Fibroblast of skin of left quadriceps (primary cell): ENCODE data around the gene BACE2.
"Not testable (repeated sequence)": the region's sequence is repeated elsewhere in the genome, so short reads cannot be mapped to it uniquely, and the experiment has no call there.

Experiments
- DNase-seq, 2 experiments: peaks; one replicate each; pipeline ENCODE4 v3.0.0-alpha.2; 2013; ENCODE audit warnings: low read depth in 2 of 2

The BACE2 gene

DNA sequence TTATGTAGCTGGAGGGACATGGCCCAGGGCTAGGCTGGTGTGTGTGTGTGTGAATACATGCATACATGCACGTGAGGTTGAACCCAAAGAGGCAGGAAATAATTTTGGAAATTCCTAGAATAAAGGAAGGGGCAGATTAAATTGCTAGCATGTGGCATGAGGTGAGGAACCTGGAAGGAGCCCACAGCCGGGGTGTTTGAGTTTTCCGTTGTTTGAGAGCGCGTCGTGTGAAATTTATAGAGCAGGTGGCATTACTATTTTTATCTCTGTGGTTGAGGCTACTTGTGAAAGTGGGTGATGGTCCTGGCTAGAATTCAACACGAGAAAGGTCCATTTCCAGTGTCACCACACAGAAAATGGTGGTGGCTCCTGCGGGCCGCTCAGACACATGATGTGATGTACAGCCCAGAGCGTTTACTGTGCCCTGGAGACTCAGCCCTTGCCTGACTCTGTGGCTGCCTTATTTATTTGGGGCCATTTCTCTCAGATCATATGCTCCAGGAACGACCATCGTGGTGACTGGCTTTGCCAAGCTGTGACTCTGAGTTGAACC, 48.0 kb downstream of the BACE2 start:
- DNase-seq: no peak

DNA sequence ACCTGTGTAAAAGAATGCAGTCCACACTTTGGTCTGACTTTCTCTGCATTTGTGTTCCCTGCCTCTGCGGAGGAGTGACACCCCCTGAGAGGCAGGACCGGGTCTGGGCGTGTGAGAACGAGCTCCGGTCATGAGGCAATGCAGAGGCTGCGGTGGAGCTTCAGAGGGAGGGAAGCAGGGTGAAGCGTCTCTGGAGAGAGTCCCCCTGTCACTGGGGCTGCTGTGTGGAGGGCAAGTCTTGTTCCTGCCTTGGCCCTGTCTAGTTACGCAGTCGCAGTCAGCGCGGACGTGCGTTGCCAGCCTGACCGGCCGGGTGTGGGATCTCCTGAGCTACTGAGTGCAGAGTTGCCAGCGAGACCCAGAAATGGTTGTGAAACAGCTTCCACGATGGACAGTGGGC, 48.5 kb downstream of the BACE2 start:
- no peak for DNase-seq

DNA sequence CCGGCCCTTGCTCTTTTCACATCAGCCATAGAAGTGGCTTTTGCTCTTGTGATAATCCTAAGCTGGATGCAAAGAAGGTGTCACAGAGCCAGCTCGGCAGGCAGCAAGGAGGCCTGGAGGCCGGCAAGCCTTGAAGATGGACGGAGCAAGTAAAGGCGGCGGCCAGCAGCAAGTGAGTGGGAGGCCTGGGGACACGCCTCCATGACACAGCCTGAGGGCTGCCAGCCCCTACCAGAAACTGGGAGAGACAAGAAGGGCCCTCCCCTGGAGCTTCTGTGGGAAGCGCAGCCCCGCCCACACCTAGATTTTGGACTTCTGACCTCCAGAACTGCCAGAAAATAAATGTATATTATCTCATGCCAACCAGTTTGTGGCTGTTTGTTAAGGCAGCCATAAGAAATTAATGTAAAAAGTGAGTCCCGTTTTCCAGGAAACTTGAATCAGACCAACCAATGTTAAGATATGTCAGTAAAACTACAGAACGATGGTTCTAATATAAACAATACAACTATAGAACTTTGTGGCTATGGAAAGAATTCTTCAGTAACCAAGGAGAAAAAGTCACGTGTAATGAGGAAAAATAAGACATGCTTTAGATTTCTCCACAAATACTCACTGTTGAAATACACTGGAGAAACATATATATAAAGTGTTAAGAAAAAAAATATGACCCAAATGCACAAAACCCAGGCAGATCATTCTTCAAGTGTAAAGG, 49.9 kb downstream of the BACE2 start:
- DNase-seq: peak; percentile 42 to 52

DNA sequence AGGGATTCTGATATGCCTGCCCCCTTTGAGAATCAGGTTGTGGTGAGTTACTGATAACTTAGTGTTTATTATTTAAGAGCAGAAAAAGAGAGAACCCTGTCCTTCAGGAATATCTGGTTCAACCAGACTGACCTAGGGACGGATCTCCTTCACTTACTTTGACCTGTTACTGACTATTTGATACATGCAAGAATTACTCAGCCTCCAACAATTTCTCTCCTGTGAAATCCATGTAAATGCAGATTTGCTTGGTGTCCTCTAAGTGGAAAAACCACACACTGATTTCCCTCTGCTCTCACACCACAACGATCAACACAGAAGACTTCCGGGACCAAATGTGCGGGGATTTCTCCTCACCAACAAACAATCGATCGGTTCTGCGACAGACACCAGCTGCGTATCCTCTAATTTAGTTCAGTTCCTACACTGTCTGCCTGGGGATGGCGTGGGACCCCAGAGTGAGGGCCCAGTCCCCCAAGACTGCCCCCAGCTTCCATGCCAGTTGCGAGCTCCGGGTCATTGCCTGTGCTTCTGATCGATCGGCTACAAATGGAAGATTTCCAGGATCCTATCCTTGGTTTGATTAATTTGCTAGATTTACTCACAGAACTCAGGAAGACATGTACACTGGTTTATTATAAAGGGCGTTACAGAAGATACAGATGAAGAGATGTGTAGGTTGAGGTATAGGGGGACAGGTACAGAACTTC, 51.7 kb downstream of the BACE2 start:
- DNase-seq: no peak

DNA sequence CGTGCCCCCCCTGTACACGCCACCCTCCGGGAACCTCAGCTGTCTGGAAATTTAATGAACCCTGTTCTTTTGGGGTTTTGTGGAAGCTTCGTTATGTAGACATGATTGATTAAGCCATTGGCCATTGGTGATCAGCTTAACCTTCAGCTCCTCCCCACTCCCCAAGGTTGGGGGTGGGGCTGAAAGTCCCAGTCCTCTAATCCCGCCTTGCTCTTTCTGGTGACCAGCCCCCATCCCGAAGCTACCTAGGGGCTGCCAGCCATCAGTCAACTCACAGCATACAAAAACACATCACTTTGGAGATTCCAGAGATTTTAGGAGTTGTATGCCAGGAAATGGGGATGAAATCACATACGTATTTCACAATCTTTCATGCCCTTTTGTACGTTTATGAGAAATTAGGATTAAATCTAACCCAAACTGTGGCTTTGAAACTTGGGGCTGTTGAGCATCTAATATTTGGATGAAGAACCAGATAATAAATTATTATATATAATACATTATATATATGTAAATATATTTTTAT, 52.3 kb downstream of the BACE2 start:
- DNase-seq: peak in 1 of 2 experiments; percentile 7

DNA sequence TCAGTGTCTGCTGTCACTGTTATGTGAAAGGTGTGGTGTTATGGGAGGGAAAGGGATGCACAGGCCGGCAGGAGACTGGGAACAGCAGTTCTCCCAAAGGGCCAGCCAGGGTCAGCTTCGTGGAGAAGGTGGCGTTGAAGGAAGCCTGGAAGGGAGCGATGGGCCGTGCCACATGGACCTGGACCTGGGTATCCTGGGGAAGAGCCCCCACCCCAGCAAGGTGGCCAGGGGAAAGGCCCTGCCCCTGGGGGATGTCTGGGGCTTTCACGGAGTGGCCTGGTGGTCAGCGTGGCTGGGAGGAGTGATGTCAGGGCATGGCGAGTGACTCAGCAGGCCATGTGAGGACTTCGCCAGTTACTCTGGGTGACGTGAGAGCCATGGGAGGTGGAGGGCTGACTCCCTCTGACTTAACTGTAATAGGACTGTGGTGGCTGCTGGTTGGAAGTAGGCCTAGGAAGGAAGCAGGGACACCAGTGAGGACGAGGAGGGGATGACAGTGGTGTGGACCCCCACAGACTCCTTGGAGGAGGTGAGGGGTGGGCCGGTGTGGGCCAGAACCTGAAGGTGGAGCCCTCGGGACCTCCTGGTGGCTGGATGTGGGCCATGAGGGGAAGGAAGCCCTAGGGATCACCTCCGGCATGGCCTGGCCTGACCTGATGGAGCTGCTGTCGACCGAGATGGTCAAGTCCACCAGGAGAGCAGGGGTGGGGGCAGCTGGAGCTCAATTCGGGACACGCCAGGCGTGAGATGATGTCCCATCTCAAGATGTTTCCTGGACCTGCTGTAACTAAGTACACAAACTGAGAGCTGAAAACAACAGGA, 54.5 kb downstream of the BACE2 start:
- no peak for DNase-seq

DNA sequence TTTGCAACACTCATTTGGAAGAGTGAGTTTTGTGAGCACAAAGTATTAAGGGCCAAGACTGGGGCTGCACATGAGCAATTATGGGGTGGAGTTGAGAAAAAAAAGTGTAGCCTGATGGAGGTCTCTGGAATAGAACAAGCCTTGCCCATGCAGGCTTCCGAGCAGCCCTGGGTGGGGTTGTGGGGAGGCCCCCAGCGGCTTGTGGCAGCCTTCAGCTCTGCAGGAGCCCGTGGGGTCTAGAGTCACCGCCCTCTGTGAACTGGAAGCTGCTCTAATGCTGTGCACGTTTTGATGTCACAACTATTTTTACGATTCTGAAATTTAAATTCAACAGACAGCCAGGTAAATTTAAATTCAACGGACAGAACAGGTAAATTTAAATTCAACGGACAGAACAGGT, 58.9 kb downstream of the BACE2 start:
- no peak for DNase-seq

DNA sequence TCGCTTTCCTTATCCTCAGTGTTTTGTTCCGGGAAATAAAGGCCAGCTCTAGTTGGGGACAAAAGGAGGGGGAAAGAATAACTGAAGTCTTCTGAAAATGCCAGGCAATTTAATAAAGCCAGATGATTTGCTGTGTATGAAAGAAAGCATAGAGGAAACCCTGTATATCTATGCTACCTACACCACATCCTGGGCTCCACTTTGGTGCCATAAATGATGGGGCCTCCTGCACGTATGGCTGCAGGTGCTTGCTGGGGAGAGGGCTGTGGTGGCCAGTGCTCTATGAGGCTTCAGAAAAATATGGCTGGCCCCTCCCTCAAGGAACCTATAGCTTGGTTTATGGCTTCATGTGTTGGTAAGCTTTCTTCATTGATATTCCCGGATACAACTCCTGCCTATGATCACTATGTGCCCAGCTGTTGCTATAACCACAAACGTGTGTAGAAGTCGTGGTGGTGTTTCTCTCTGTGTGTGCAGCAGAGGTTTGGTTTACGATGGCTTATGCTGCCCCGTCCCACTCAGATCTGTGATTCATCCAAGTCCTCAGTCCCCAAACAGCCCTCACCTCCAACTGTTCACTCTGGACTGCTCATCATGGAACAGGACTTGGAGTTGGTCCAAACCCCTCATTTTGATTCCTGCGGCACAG, 59.5 kb downstream of the BACE2 start:
- no peak for DNase-seq

DNA sequence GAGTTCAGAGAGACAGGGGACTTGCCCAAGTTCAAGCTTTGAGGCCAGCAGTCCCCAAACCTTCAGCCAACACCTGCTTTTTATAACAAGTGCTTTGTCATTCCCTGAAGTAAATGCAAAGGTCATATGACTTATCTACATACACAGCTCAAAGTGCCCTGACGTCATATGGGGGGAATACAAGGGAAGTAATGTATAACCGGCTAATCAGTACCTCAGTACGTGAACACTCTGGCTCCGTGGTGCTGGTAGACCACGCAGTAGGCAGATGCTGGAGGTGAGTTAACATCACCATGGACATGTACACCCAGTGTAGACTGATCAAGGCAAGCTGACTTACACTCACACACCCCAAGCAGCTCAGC, 60.0 kb downstream of the BACE2 start:
- DNase-seq: no peak

DNA sequence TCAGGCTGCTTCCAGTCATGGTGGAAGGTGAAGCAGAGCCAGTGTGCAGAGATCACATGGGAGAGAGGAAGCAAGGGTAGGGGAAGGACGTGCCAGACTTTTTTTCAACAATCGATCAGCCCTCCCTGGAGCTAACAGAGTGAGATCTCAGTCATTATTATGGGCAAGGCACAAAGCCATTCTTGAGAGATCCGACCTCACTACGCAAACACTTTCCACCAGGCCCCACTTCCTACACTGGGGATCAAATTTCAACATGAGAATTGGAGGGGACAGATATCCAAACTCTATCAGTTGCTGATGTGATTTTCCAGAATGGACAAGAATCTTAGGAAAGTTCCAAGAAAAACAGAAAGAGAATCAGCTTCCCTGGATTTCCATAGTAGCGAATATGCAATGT, 60.5 kb downstream of the BACE2 start:
- DNase-seq: no peak

DNA sequence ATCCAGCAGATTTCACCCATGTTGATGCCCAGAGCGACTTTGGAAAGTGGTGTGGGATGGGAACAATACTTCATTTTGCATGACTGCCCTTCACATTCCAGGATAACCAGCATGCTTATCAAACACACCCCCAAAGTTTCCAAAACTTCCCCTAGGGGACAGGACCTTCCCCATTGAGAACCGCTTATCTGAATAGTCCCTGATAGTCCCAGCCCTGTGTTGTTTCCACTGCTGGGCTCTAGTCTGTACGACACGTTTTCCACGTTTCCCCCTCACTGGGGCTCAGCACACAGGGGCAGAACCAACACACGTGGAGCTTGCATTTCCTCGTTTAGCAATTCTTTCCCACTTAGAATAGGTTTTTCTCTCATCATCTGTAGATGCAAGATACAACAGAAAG, 61.0 kb downstream of the BACE2 start:
- DNase-seq: no peak

DNA sequence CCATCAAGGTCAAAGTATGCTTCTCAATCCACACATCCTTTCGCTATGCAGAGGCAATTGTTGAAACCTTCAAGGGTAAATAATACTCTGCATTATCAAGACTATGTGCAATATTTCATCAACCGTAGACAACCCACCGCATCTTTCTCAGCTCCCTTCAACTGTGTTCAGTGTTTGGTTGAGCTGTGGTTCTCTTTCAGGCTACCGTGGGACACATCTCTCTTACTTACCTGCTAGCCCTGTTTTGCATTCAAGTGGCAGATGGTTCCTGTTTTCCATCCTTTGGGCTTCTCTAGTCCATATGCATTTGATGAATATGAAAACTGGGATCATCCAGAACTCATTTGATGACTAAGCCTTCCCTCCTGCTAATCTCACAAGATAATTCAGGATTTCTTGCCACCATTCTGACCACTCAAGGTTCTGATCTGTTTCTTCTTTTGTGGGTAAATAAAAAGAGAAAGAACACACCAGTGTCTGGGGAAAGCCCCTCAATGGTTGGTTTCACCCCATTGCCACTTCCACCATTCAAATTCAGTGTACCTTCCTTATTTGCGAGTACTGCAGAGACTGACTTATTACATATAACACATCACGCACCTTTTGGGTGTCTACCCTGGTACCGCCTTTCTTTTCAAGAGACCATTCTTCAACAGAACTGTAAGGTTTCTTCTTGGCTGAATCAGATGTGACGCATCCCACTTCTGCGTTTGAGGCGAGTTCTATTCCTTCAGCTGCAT, 61.7 kb downstream of the BACE2 start:
- no peak for DNase-seq

DNA sequence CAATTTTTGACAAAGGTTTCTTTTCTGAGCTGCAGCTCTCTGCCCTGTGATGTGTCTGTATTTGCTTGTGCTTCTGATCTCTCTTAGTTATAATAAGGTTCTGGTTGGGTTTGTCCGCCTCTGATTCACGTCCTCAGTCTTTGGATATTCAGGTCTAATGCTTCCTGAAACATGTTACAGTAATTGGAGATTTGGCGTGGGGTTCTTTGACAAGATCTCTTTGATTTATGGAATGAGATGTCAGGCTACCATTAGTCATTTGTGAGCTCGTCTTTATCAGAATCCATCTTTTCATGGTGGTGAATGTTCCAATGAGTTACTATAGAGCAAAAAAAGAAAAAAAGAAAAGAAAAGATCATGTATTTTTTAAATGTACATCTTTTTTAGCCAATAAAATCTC, 62.5 kb downstream of the BACE2 start:
- no peak for DNase-seq

DNA sequence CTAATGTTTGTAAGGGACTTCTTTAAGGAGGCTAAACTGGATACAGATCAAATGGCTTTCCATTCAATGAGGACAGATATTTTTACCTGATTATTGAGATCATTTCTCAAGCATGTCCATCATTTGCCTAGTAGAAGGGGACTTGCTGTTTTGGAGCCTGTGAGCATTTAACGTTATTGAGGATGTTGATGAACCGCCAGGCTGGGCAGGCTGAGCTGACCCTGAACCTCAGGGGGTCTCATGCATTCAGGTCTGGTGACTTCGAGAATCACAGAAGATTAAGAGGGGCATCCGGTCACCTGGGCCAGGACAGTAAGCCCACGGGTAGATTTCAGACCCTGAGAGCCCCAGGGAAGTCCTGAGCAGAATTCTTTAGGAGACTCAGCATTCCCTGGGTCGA, 63.1 kb downstream of the BACE2 start:
- no peak for DNase-seq

DNA sequence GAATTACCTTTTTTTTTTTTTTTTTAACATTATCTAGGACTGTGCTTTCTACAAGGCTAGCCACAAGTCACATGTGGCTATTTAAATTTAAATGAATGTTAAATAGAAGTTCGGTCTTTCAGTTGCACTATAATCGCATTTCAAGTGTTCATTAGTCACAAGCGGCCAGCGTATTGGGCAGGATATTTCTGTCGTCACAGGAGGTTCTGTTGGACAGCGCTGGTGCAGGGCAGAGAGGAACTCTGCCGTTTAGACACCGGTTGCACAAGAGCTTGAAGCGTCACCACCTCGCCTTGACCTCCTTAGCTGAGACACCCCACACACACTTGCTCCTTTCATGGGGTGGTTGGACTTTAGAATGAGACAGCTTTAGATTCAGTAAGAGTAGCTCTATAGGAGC, 64.1 kb downstream of the BACE2 start:
- no peak for DNase-seq

DNA sequence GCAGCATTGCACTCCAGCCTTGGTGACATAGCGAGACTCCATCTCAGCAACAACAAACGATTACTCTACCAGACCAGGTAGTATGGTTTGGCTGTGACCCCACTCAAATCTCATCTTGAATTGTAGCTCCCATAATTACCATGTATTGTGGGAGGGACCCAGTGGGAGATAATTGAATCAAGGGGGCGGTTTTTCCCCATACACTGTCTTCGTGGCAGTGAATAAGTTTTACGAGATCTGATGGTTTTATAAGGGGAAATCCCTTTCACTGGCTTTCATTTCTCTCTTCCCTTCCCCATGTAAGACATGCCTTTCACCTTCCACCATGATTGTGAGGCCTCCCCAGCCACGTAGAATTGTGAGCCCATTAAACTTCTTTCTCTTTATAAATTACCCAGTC, 66.0 kb downstream of the BACE2 start:
- DNase-seq: no peak

DNA sequence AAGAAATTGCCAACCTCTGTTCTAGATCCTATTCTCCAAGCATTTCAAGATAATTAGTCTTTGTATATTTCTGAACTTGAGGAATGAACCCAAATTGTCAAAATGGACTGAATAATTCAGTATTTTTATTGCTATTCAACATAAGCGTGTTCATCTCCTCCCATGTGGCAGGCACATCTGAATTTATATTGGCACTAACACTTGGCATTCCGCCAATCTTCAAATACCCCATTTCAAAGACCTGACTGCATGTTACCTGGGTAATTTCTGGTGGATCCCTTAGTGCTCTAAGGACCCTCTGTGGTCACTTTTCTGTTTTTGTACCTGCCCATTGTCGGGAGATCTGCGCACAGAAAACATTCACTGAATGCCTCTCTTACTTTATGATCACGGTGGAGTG, 66.6 kb downstream of the BACE2 start:
- DNase-seq: no peak

DNA sequence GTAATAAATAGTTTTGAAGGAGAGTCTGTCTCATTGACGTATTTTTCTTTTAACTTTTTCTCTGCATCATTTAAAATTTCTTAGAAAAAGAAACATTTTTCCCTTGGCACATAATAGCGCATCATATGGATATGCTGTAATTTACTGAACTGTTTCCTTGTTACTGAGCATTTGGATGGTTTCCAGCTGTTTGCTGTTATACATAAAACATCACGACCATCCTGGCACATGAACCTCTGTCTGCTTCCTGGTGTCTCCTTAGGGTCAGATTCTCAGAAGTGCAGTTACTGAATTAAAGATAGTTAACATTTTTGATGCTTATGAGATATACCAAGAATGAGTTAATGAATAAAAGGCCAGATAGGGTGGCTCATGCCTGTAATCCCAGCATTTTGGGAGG, 67.2 kb downstream of the BACE2 start:
- no peak for DNase-seq

DNA sequence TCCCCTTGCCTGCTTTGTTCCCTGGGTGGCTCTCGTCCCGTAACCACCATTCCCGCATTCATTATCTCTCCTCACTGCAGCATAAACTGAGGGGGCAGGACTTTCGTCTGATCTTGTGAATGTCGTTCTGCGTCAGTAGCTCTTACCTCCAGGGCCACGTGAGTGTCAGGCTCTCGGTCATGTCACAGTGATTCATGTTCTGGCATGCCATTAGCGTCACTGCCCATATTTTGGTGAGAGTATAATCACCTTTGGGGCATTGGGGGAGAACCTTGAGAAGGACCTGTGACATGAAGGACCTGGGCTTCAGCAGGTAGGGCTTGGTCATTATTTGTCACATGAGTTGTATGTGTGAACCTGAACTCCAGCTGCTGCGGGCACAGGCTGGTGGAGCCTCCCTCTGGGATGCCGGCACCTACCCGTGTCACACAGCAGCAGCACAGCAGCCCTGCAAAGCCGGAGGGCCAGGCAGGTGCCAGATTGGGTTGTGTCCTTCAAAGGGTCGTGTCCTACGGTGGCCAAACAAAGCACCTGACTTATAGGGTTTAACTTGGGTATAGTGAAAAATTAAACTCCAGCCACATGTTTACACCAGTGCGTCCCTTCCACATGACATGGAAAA, 68.5 kb downstream of the BACE2 start:
- no peak for DNase-seq

DNA sequence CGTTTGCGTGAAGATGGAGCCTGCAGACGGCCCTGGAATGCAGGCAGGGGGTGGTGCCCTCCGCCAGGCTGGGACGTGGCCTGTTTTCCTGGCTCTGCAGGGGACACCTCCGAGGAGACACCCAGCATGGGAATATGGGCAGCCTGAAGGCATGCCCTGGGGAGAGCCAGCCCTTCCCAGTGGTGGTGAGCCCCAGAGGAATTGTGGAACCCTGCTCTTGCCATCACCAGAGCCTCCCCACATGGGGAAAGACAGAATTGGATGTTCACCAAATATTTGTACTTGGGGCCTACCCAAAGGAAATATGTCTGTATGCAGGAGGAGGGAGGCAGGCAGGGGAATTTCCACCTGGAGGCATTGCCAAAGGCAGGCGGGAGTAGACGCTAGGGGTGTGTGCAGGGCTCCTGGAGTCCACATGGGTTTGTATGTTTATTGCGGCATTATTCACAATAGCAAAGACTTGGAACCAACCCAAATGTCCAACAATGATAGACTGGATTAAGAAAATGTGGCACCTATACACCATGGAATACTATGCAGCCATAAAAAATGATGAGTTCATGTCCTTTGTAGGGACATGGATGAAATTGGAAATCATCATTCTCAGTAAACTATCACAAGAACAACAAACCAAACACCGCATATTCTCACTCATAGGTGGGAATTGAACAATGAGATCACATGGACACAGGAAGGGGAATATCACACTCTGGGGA, 70.3 kb downstream of the BACE2 start:
- not testable (repeated sequence) for DNase-seq
